ENCODE results near the gene CHRM2.

GRCh38 chr7:136937436-136937835 lies 69.0 kb downstream of the CHRM2 start:
- TF ChIP-seq CTCF (conservative IDR thresholded peaks at IDR 0.05; ENCODE audit: low read depth in 2 of 2): no peak
- TF ChIP-seq POLR2AphosphoS5 (IDR thresholded peaks at IDR 0.05; ENCODE audit: low read depth): no peak
- TF ChIP-seq EZH2 (IDR thresholded peaks at IDR 0.05; ENCODE audit: low read depth, unreplicated experiment): no peak
- no peak for TF ChIP-seq EZH2phosphoT487 (IDR thresholded peaks at IDR 0.05; ENCODE audit: unreplicated experiment)
- no peak for TF ChIP-seq REST (IDR thresholded peaks at IDR 0.05; ENCODE audit: unreplicated experiment)
- no peak for TF ChIP-seq CREB1 (CRISPR knock-in tag; IDR thresholded peaks at IDR 0.05; ENCODE audit: low read depth)
- TF ChIP-seq NANOG (IDR thresholded peaks at IDR 0.05; ENCODE audit: borderline replicate concordance): no peak
- TF ChIP-seq JUNB (IDR thresholded peaks at IDR 0.05; ENCODE audit: unreplicated experiment): no peak
